ENCODE results near the gene UNC5C.

Gene UNC5C

GRCh38 chr4:95450294-95450693 lies 98.5 kb downstream of the UNC5C start:
- no peak for DNase-seq (ENCODE audit: extremely low spot score)
- ChIA-PET CTCF (no interaction called here), POLR2A (no interaction called here)
- TF ChIP-seq NFRKB (IDR thresholded peaks at IDR 0.05) (no peak), BHLHE40 (IDR thresholded peaks at IDR 0.05; ENCODE audit: borderline replicate concordance) (no peak), PKNOX1 (IDR thresholded peaks at IDR 0.05) (no peak), FOXA1 (IDR thresholded peaks at IDR 0.05) (no peak), L3MBTL2 (conservative IDR thresholded peaks at IDR 0.05) (no peak), SP1 (IDR thresholded peaks at IDR 0.05) (no peak), ARNT (IDR thresholded peaks at IDR 0.05) (no peak), ELF4 (IDR thresholded peaks at IDR 0.05) (no peak), FOXK2 (IDR thresholded peaks at IDR 0.05) (no peak)

- POLR2A ChIA-PET, result no interaction called here
- no peak for TF ChIP-seq ELF4 (IDR thresholded peaks at IDR 0.05)
- no peak for TF ChIP-seq BHLHE40 (IDR thresholded peaks at IDR 0.05; ENCODE audit: borderline replicate concordance)
- TF ChIP-seq SUZ12 (IDR thresholded peaks at IDR 0.05), result no peak
- TF ChIP-seq TARDBP (IDR thresholded peaks at IDR 0.05), result no peak
- no peak for TF ChIP-seq NFRKB (IDR thresholded peaks at IDR 0.05)
- CTCF ChIA-PET, result interaction anchor here (0.6 kb wide), 1 partner anchor 139 kb away, joined by 3 read pairs; no protein-coding TSS in a partner anchor
- DNase-seq (ENCODE audit: extremely low spot score), result no peak
Observed at GRCh38 chr4:95446173-95446572, 102.6 kb downstream of the UNC5C start.

- POLR2A ChIA-PET, result no interaction called here
- no peak for DNase-seq (ENCODE audit: extremely low spot score)
- CTCF ChIA-PET, result no interaction called here
Observed at GRCh38 chr4:95445251-95445650, 103.5 kb downstream of the UNC5C start.

GRCh38 chr4:95444812-95445211 lies 104.0 kb downstream of the UNC5C start:
- DNase-seq (ENCODE audit: extremely low spot score), result no peak
- ChIA-PET POLR2A (no interaction called here), CTCF (no interaction called here)
- TF ChIP-seq NFRKB (IDR thresholded peaks at IDR 0.05), result no peak
- TF ChIP-seq FOXM1 (IDR thresholded peaks at IDR 0.05; ENCODE audit: borderline replicate concordance), result no peak
- no peak for TF ChIP-seq ZNF384 (IDR thresholded peaks at IDR 0.05)
- TF ChIP-seq ELF4 (IDR thresholded peaks at IDR 0.05), result no peak
- TF ChIP-seq LEF1 (IDR thresholded peaks at IDR 0.05; ENCODE audit: borderline replicate concordance), result no peak
- TF ChIP-seq PKNOX1 (IDR thresholded peaks at IDR 0.05), result no peak
- no peak for TF ChIP-seq ARNT (IDR thresholded peaks at IDR 0.05)

More at GRCh38 chr4:95445251-95445650, 103.5 kb downstream of the UNC5C start:
- no peak for TF ChIP-seq CTBP1 (IDR thresholded peaks at IDR 0.05; ENCODE audit: borderline replicate concordance)
- no peak for TF ChIP-seq FOXA1 (IDR thresholded peaks at IDR 0.05)
- TF ChIP-seq LEF1 (IDR thresholded peaks at IDR 0.05; ENCODE audit: borderline replicate concordance), result no peak
- TF ChIP-seq NFRKB (IDR thresholded peaks at IDR 0.05), result no peak
- TF ChIP-seq BHLHE40 (IDR thresholded peaks at IDR 0.05; ENCODE audit: borderline replicate concordance), result no peak
- no peak for TF ChIP-seq ELF4 (IDR thresholded peaks at IDR 0.05)
- no peak for TF ChIP-seq PKNOX1 (IDR thresholded peaks at IDR 0.05)
- TF ChIP-seq SP1 (IDR thresholded peaks at IDR 0.05), result no peak
- no peak for TF ChIP-seq FOXM1 (IDR thresholded peaks at IDR 0.05; ENCODE audit: borderline replicate concordance)
- no peak for TF ChIP-seq ZNF384 (IDR thresholded peaks at IDR 0.05)
- no peak for TF ChIP-seq HDGF (IDR thresholded peaks at IDR 0.05; ENCODE audit: borderline replicate concordance)
- no peak for TF ChIP-seq TARDBP (IDR thresholded peaks at IDR 0.05)
- no peak for TF ChIP-seq FOXK2 (IDR thresholded peaks at IDR 0.05)
- no peak for TF ChIP-seq ARNT (IDR thresholded peaks at IDR 0.05)

GRCh38 chr4:95439896-95440295 lies 108.9 kb downstream of the UNC5C start:
- ChIA-PET CTCF (no interaction called here), POLR2A (no interaction called here)
- no peak for TF ChIP-seq FOXA1 (IDR thresholded peaks at IDR 0.05)
- no peak for TF ChIP-seq CTBP1 (IDR thresholded peaks at IDR 0.05; ENCODE audit: borderline replicate concordance)
- no peak for TF ChIP-seq SUZ12 (IDR thresholded peaks at IDR 0.05)
- no peak for TF ChIP-seq ELF4 (IDR thresholded peaks at IDR 0.05)
- TF ChIP-seq ZNF384 (IDR thresholded peaks at IDR 0.05), result no peak
- TF ChIP-seq SP1 (IDR thresholded peaks at IDR 0.05), result no peak
- no peak for TF ChIP-seq L3MBTL2 (conservative IDR thresholded peaks at IDR 0.05)
- TF ChIP-seq BHLHE40 (IDR thresholded peaks at IDR 0.05; ENCODE audit: borderline replicate concordance), result no peak
- TF ChIP-seq LEF1 (IDR thresholded peaks at IDR 0.05; ENCODE audit: borderline replicate concordance), result no peak
- no peak for TF ChIP-seq HDGF (IDR thresholded peaks at IDR 0.05; ENCODE audit: borderline replicate concordance)
- TF ChIP-seq TARDBP (IDR thresholded peaks at IDR 0.05), result no peak
- no peak for TF ChIP-seq NFRKB (IDR thresholded peaks at IDR 0.05)
- no peak for TF ChIP-seq ARNT (IDR thresholded peaks at IDR 0.05)
- no peak for DNase-seq (ENCODE audit: extremely low spot score)

GRCh38 chr4:95439071-95439470 lies 109.7 kb downstream of the UNC5C start:
- no peak for TF ChIP-seq SUZ12 (IDR thresholded peaks at IDR 0.05)
- no peak for TF ChIP-seq TARDBP (IDR thresholded peaks at IDR 0.05)
- no peak for TF ChIP-seq ZNF384 (IDR thresholded peaks at IDR 0.05)
- no peak for TF ChIP-seq BHLHE40 (IDR thresholded peaks at IDR 0.05; ENCODE audit: borderline replicate concordance)
- no peak for TF ChIP-seq FOXK2 (IDR thresholded peaks at IDR 0.05)
- TF ChIP-seq PKNOX1 (IDR thresholded peaks at IDR 0.05), result no peak
- TF ChIP-seq L3MBTL2 (conservative IDR thresholded peaks at IDR 0.05), result no peak
- ChIA-PET POLR2A (no interaction called here), CTCF (interaction anchor here (0.7 kb wide), 1 partner anchor 106 kb away, joined by 3 read pairs; no protein-coding TSS in a partner anchor)

More at GRCh38 chr4:95439071-95439470, 109.7 kb downstream of the UNC5C start:
- no peak for DNase-seq (ENCODE audit: extremely low spot score)

Data from HEK293T (cell line).